GM21619 (cell line): Measurements from ENCODE around the gene RPA3.
A peak's percentile ranks its signal among the peaks of the same experiment; 100 is the strongest.

ENCODE experiments used
- ATAC-seq: cut with Tn5 transposase; IDR thresholded peaks from one replicate; pipeline ENCODE4 v1.9.1; 2021; ENCODE audit not compliant: unreplicated experiment

RPA3 gene

GRCh38 chr7:7718492-7718891 is at the start of gene RPA3:
Gene RPA3, minus strand, starts transcription at chr7:7718607. Its CDS starts 78,189 bp downstream, at chr7:7640418.
- ATAC-seq: no peak

GRCh38 chr7:7766671-7767070 is 48.3 kb upstream of the RPA3 start:
- ATAC-seq: no peak

DNA sequence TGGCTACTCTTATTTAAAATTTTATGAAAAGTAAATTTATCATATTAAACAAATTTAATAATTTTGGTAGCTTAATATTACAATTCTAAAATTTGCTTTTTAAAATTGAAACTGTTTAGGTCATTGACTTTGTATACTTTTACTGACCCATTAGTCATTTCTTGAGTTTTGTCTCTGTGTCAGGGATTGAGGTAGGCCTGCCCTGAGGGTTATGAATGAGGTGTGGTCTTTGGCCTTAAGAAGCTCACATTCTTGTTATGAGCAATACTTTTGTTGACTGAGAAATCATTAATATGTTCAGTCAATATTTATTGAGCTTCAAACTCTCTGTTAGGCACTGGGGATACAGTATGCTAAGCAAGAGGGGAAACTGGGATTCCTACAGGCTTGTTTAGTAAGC is 47.0 kb upstream of the RPA3 start:
- ATAC-seq: peak; percentile 75

DNA sequence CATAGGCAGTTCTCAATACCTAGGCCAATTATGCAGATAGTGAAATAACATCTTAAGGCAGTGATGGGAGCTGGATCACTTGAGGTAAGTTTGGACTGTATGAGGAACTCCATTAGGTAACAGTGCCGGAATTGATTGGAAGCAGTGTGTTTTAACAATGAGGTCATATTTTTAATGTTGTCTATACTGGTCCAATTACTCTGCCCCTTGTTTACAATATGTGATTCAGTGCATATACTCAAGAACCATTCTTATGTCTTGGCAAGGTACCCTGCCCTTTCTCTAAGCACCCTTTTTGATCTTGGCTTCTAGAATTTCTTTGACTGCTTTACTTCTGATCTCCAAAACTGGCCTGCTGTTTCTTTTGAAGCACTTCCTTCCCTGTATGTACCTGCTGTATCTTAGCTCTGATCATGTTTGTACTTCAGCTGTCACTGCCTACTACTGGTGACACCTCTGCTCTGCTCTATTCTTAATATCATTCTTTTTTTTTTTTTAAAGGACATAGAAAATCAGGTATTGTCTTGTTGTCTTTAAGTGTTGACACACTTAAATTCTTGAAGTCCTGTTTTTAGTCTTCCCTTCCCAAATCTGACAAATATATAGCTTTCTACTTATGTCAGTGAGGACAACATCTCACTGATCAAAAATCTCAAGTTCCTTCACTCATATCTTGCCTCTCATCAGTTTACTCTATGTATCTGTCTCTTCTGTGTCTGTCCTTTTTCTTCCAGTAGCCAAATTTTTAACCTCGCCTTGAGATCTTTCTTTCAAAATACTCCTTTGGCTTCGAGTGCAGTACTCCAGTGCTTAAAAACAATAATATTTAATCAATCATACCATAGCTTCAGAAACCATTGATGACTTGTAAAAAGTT is 46.4 kb upstream of the RPA3 start:
- ATAC-seq: no peak

GRCh38 chr7:7761974-7762779 is 43.8 kb upstream of the RPA3 start:
- peak; percentile 48 for ATAC-seq

DNA sequence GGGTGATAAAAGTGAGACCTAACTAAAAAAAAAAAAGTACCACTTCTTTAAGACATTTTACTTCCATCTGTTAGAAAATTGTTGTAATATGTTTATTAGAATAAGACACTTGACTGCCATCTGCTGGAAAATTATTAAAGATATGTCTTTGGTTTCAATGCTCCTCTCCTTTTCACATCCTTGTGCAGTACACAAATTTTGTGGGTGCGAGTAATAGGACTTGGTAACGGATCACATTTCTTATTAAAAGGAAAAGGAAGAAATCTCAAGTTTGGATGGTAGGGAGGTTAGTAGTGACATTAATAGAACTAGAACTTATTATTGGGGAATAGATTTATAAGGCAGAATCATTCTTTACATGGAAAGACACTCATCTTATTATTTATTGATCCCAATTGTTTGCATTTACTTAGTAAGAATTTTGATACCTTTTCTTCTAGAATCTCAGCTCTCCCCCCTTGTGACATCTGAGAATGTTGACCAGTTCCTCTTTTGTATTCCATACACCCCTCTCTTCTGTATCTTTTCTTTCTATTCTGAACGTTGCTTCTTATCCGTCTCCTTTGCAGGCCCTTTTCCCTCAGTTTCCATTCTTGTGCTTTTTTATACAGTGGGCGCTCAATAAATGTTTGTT is 43.0 kb upstream of the RPA3 start:
- ATAC-seq: no peak

DNA sequence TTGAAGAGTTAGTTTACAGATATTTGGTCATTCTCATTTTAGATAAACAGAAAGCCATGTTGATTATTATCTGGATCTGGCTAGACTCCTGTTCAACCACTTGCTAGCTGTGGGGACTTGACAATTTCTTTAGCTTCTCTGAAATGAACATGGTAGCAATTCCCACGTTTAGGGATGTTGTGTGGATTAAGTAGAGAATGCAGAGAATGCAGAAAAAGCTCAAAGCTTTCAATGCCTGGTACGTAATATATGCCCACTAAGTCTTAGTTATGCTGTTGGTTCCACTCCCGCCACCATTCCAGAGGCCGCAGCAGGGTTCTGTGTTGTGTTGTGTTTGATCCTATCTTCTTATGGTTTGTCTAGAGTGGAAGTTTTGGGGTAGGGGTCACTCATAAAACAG is 39.2 kb upstream of the RPA3 start:
- ATAC-seq: no peak

GRCh38 chr7:7756577-7756976 is 38.2 kb upstream of the RPA3 start:
- ATAC-seq: no peak

GRCh38 chr7:7751243-7752092 is 33.1 kb upstream of the RPA3 start:
- no peak for ATAC-seq

DNA sequence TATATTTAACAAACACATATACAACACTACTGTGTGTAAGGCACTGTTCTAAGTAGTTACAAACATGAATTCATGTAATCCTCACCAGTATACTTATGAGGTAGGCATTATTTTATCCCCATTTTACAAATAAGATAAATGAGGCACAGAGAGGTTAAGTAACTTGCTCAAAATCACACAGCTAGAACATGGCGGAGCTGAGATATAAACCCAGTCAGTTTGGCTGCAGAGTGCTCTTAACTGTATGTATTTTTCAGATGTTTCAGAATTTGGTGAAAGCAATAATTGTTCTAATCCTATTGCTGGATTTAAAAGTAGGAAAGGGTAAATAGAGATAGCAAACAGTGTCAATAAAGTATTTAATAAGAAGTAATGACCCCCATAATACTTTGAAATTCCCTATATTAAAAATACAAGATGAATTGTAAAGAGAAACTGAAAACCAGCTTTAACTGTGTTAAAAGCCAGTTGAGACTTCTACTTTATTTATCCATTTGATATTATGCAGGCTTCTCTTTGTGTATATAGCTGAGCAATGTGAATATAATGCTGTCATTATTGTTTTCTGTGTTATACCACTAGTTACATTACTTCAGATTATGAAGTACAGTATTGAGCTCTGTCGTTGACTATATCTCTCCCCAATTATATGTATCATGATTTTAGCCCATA is 32.3 kb upstream of the RPA3 start:
- no peak for ATAC-seq

DNA sequence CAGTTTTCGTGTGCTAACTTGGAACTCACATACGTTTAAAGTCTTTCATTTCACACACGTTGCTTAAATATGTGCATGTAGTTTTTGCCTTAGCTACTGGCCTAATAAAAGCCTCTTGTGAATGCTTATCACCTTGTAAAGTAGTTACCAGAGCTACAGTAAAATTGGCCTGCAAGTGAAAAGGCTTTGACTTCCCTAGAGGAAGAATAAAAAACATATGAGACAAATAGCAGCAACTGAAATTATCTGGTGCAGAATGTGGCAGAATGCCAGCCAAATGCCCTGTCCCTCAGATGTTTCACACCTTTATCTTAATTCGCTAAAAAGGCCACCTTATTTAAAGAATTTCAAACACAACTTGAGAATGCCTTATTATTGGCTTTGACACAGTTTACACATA is 28.1 kb upstream of the RPA3 start:
- ATAC-seq: no peak

- no peak for ATAC-seq
These were observed 27.6 kb upstream of the RPA3 start for GRCh38 chr7:7745966-7746365.

DNA sequence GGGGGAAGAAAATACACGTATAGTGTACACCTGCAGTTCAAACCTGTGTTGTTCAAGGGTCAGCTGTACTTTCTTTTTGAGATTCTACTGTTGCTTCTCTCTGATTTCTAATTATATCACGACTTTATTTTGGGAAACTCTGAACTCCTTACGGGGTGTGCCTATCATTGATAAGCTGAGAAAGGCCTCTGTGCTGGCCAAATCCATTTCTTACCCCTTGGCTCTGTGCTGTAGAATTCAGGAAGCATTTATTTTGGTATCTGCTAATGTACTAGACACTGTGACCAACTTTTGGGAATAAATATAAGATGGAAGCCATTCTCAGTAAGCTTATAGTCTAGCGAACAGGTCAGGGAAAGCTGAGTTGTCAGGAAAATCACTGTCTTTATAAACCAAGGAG is 26.9 kb upstream of the RPA3 start:
- no peak for ATAC-seq

GRCh38 chr7:7742223-7742622 is 23.8 kb upstream of the RPA3 start:
- no peak for ATAC-seq

GRCh38 chr7:7740037-7740355 is 21.6 kb upstream of the RPA3 start:
- no peak for ATAC-seq

- peak; percentile 75 for ATAC-seq
These were observed 21.0 kb upstream of the RPA3 start for GRCh38 chr7:7739204-7740036.

DNA sequence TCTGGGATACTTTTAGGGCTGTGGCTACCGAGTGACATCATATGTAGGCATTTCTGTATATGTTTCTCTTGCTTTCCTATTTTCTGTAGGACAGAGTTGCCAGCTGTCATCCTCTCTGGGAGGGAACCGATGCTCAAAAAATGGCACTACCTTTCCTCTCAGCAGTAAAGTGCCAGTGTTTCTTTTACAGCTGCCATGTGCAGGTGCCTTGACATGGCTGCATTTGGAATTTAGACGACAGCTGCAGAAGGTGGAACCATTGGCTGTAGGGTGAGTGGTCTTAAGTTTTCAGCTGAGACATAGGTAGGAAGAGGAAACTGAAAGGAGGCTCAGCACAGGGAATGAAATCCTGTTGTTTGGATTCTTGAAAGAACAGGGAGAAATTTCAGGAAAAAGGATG is 20.2 kb upstream of the RPA3 start:
- ATAC-seq: no peak

GRCh38 chr7:7738177-7738576 is 19.8 kb upstream of the RPA3 start:
- no peak for ATAC-seq

DNA sequence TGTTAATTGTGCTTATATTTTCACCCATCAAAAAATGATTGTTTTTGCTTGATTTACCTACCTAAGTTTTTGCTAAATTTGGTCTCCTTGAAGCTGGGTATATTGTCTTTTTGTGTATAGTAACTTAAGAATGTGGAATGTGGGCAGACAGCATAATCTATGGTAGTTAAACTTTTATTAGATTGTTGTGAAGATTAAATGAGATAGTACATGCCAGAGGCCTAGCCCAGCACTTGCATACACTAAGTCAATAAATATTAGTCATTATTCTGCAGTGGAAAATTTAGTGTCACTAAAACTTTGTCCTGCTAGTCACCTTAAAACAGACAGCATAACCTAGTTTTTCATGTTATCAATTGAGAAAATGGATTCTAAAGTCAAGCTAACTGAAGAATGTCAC is 19.3 kb upstream of the RPA3 start:
- ATAC-seq: no peak

- no peak for ATAC-seq
These were observed 18.3 kb upstream of the RPA3 start for GRCh38 chr7:7736671-7737070.
